Activated naive CD8-positive, alpha-beta T cell treated with anti-CD3 and anti-CD28 coated beads for 36 hours (primary cell): ENCODE results near the gene TMEM223. TPM values are rescaled to one million over a fixed set of nuclear protein-coding genes. Genes with fewer than 3 reads are reported as not detected.
A peak's percentile ranks its signal among the peaks of the same experiment; 100 is the strongest.
"Not testable (repeated sequence)": the region's sequence is repeated elsewhere in the genome, so short reads cannot be mapped to it uniquely, and the experiment has no call there.

Experiments used
- DNase-seq: peaks from one replicate; pipeline ENCODE4 v3.0.0; 2021
- H3K27ac Mint-ChIP-seq: one replicate; pipeline ENCODE4 v1.8.0; 2022; ENCODE audit warnings: mild to moderate bottlenecking, moderate library complexity, mixed read lengths
- H3K27me3 Mint-ChIP-seq: one replicate; pipeline ENCODE4 v1.8.0; 2022; ENCODE audit warnings: mild to moderate bottlenecking, mixed read lengths
- H3K36me3 Mint-ChIP-seq: one replicate; pipeline ENCODE4 v1.8.0; 2021; ENCODE audit warnings: mild to moderate bottlenecking, mixed read lengths
- H3K4me1 Mint-ChIP-seq: one replicate; pipeline ENCODE4 v1.8.0; 2021; ENCODE audit warnings: mixed read lengths
- H3K4me3 Mint-ChIP-seq: one replicate; pipeline ENCODE4 v1.8.0; 2022; ENCODE audit warnings: mild to moderate bottlenecking, moderate library complexity, mixed read lengths
- H3K9me3 Mint-ChIP-seq: one replicate; pipeline ENCODE4 v1.8.0; 2022; ENCODE audit warnings: mixed read lengths
- total RNA-seq, 2 experiments: library from RNA; stranded (reverse); gene quantifications; one replicate each; pipeline ENCODE4 v1.2.3, GENCODE V29; 2021

Gene TMEM223, protein sequence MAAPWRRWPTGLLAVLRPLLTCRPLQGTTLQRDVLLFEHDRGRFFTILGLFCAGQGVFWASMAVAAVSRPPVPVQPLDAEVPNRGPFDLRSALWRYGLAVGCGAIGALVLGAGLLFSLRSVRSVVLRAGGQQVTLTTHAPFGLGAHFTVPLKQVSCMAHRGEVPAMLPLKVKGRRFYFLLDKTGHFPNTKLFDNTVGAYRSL
- 1 to 10 TPM; 9.4 to 10.0 TPM for total RNA-seq

- no peaks in the 10 kb centered on the region for H3K27me3 Mint-ChIP-seq
- H3K4me3 Mint-ChIP-seq = peak within 1 kb of the TSS; percentile 92
- H3K27ac Mint-ChIP-seq = peak within 1 kb of the TSS; percentile 93
- H3K9me3 Mint-ChIP-seq = no peaks in the 10 kb centered on the region
- H3K36me3 Mint-ChIP-seq = peaks cover 40% of the 10 kb centered on the region
- DNase-seq = peak; percentile 93
- H3K4me1 Mint-ChIP-seq = peaks cover 39% of the 10 kb centered on the region
Observed at GRCh38 chr11:62791501-62792201, at the start of gene TMEM223. TSS of gene TMEM223 (minus strand) at chr11:62792006. CDS start at chr11:62791994, 12 bp downstream.

GRCh38 chr11:62840721-62841360, 49.0 kb upstream of the TMEM223 start:
- peaks cover 32% of the 10 kb centered on the region for H3K4me1 Mint-ChIP-seq
- DNase-seq = peak; percentile 85
- H3K27me3 Mint-ChIP-seq, H3K4me3 Mint-ChIP-seq, H3K27ac Mint-ChIP-seq, H3K9me3 Mint-ChIP-seq: not testable (repeated sequence)
- peaks cover 21% of the 10 kb centered on the region for H3K36me3 Mint-ChIP-seq

- H3K4me1 Mint-ChIP-seq = peaks cover 45% of the 10 kb centered on the region
- peak; percentile 92 for DNase-seq
- H3K9me3 Mint-ChIP-seq = no peaks in the 10 kb centered on the region
- no peak within 1 kb of the TSS for H3K4me3 Mint-ChIP-seq
- H3K27me3 Mint-ChIP-seq = no peaks in the 10 kb centered on the region
- H3K36me3 Mint-ChIP-seq = peaks cover 29% of the 10 kb centered on the region
- H3K27ac Mint-ChIP-seq = no peak within 1 kb of the TSS
Observed at GRCh38 chr11:62839050-62839945, 47.5 kb upstream of the TMEM223 start, which contains the start of gene WDR74. TSS of gene WDR74 (minus strand) at chr11:62839590. CDS start at chr11:62839570, 20 bp downstream.

- Mint-ChIP-seq H3K4me3 (no peak overlapping the region), H3K4me1 (peaks cover 53% of the 10 kb centered on the region), H3K9me3 (no peaks in the 10 kb centered on the region), H3K27me3 (no peaks in the 10 kb centered on the region), H3K27ac (no peak overlapping the region), H3K36me3 (peaks cover 38% of the 10 kb centered on the region)
- no peak for DNase-seq
Observed at GRCh38 chr11:62835336-62835735, 43.5 kb upstream of the TMEM223 start.

DNA sequence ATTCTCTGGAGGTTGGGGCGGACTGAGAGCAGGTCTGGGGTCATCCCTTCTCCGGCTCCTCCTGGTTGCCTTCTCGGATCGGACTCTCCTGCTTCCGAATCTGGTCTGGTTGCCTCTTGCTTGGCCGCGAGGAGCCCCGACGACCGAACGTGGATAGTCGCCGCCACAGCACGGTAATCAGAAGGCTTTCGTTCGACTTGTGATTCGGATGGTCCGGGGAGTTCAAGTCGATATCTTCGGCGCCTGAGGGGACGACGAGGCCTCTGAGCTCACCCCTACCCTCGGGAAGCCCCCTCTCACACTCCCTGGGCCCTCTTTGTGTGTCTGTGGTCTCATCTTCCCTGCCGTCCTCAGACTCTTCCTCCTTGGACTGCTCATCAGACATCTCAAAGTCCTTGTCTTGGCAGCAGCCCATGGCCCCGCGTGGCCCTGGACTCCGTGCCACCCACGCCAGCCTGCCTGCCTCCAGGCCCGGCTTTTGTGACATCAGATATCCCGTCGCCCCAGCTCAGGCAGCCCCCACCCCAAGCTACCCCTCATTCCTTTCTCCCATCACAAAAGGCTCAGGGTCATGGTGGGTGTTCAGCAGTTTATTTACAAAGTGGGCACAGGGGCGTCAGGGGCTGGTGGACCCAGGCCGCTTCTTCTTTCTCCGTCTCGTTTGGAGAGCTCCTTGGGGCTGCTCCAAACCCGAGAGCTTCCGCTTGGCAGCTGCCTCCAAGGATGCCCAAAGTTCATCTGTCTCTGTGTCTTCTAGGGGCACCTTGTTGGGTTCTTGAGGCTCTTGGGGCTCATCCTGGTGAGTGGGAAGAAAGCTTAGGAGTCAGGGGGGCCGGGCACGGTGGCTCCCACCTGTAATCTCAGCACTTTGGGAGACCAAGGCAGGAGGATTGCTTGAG, 40.8 kb upstream of the TMEM223 start, which contains the start of gene TEX54:
Gene TEX54 (minus strand): TSS at position 506 of the 899 bp plus-strand sequence.
- peaks cover 45% of the 10 kb centered on the region for H3K4me1 Mint-ChIP-seq
- no peaks in the 10 kb centered on the region for H3K9me3 Mint-ChIP-seq
- peak within 1 kb of the TSS; percentile 91 for H3K4me3 Mint-ChIP-seq
- H3K27me3 Mint-ChIP-seq = no peaks in the 10 kb centered on the region
- H3K27ac Mint-ChIP-seq = peak within 1 kb of the TSS; percentile 96
- H3K36me3 Mint-ChIP-seq = peaks cover 24% of the 10 kb centered on the region
- DNase-seq = no peak

GRCh38 chr11:62831520-62832335, 39.9 kb upstream of the TMEM223 start, which contains the start of gene STX5:
TSS of gene STX5 (minus strand) at chr11:62832051. CDS start at chr11:62831243, 808 bp downstream.
- H3K27me3 Mint-ChIP-seq = no peaks in the 10 kb centered on the region
- H3K9me3 Mint-ChIP-seq = no peaks in the 10 kb centered on the region
- H3K4me1 Mint-ChIP-seq = peaks cover 41% of the 10 kb centered on the region
- H3K27ac Mint-ChIP-seq = peak within 1 kb of the TSS; percentile 96
- peaks cover 21% of the 10 kb centered on the region for H3K36me3 Mint-ChIP-seq
- H3K4me3 Mint-ChIP-seq = peak within 1 kb of the TSS; percentile 91
- DNase-seq = peak; percentile 99

DNA sequence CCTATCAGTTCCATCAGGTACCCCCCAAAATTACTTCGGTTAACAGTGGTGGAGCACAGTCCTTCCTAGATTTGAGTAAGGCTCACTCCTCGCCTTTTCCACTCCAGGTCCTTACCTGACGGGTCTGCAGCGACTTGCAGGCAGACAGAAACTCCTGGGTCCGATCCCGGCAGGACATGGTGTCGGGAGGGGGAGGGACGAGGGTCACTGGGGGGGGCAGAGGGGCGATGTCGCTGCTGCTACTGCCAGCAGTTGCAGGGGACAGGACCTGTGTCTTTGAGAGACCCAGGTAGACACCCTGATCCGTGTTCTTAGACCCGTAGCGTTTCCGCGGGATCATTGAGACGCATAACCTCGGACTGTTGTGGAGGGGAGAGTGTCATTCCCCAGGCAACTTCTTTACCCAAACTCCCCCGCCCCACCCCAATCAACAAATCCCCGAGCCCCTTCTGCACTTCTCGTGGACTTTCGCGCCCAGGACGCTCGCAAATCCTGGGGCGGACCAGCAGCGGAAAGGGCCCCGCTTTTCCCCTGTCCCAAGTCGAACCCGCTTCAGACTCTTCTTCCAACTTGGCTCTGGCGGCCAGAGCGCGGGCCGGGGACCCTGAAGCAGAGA, 39.2 kb upstream of the TMEM223 start:
- DNase-seq = no peak
- H3K4me1 Mint-ChIP-seq = peaks cover 37% of the 10 kb centered on the region
- H3K27ac Mint-ChIP-seq = peak overlapping the region; percentile 96
- no peaks in the 10 kb centered on the region for H3K27me3 Mint-ChIP-seq
- peaks cover 17% of the 10 kb centered on the region for H3K36me3 Mint-ChIP-seq
- H3K9me3 Mint-ChIP-seq = no peaks in the 10 kb centered on the region
- H3K4me3 Mint-ChIP-seq = peak overlapping the region; percentile 91

- H3K27ac Mint-ChIP-seq, H3K36me3 Mint-ChIP-seq, DNase-seq, H3K27me3 Mint-ChIP-seq, H3K4me3 Mint-ChIP-seq, H3K9me3 Mint-ChIP-seq: not testable (repeated sequence)
- peaks cover 18% of the 10 kb centered on the region for H3K4me1 Mint-ChIP-seq
Observed at GRCh38 chr11:62828130-62828529, 36.3 kb upstream of the TMEM223 start.

DNA sequence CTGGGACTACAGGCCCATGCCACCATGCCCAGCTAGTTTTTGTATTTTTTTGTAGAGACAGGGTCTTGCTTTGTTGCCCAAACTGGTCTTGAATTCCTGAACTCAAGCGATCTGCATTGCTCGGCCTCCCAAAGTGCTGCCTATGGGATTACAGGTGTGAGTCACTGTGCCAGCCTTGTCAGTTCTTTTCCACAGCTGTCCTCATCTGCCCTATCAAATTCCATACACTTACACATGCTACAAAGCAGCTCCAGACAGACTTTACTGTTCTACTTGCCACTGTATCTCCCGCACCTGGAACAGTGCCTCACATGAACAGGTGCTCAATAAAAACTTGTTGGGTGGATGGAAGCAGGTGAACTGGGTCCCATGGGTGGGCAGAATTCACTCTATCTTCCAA, 31.9 kb upstream of the TMEM223 start:
- Mint-ChIP-seq H3K4me3 (no peak overlapping the region), H3K9me3 (no peaks in the 10 kb centered on the region), H3K36me3 (no peaks in the 10 kb centered on the region), H3K27ac (no peak overlapping the region), H3K4me1 (peaks cover 3% of the 10 kb centered on the region), H3K27me3 (no peaks in the 10 kb centered on the region)
- no peak for DNase-seq

GRCh38 chr11:62817129-62817528, 25.3 kb upstream of the TMEM223 start:
- Mint-ChIP-seq H3K27me3 (no peaks in the 10 kb centered on the region), H3K27ac (no peak overlapping the region), H3K4me3 (no peak overlapping the region), H3K4me1 (peaks cover 2% of the 10 kb centered on the region), H3K36me3 (no peaks in the 10 kb centered on the region), H3K9me3 (no peaks in the 10 kb centered on the region)
- no peak for DNase-seq

- Mint-ChIP-seq H3K4me1 (peaks cover 2% of the 10 kb centered on the region), H3K36me3 (no peaks in the 10 kb centered on the region), H3K27ac (no peak overlapping the region), H3K9me3 (no peaks in the 10 kb centered on the region), H3K27me3 (no peaks in the 10 kb centered on the region), H3K4me3 (no peak overlapping the region)
- no peak for DNase-seq
Observed at GRCh38 chr11:62816557-62816956, 24.8 kb upstream of the TMEM223 start.

- Mint-ChIP-seq H3K27ac (no peak overlapping the region), H3K4me3 (no peak overlapping the region), H3K36me3 (no peaks in the 10 kb centered on the region), H3K27me3 (no peaks in the 10 kb centered on the region), H3K4me1 (peaks cover 1% of the 10 kb centered on the region), H3K9me3 (no peaks in the 10 kb centered on the region)
- DNase-seq = no peak
Observed at GRCh38 chr11:62811659-62812058, 19.9 kb upstream of the TMEM223 start.

- no peak for DNase-seq
- Mint-ChIP-seq H3K4me3 (no peak overlapping the region), H3K4me1 (peaks cover 9% of the 10 kb centered on the region), H3K9me3 (no peaks in the 10 kb centered on the region), H3K27ac (no peak overlapping the region), H3K36me3 (no peaks in the 10 kb centered on the region), H3K27me3 (no peaks in the 10 kb centered on the region)
Observed at GRCh38 chr11:62810748-62811147, 18.9 kb upstream of the TMEM223 start.
